Measurements from ENCODE around the gene MPI.
"Not testable (repeated sequence)": the region's sequence is repeated elsewhere in the genome, so short reads cannot be mapped to it uniquely, and the experiment has no call there.

The MPI gene

GRCh38 chr15:74863239-74864056 lies 26.4 kb upstream of the MPI start:
- no peak for DNase-seq

- no peak for DNase-seq
These were observed 25.5 kb upstream of the MPI start for GRCh38 chr15:74864296-74864695.

- DNase-seq: no peak
These were observed 24.5 kb upstream of the MPI start for GRCh38 chr15:74865316-74865715.

GRCh38 chr15:74866090-74866489 lies 23.8 kb upstream of the MPI start:
- DNase-seq: peak in 1 of 3 donors; percentile 35

- no peak for DNase-seq
These were observed 22.3 kb upstream of the MPI start for GRCh38 chr15:74867466-74868038.

- peak; percentile 85 to 91 (median 88) for DNase-seq
These were observed 21.8 kb upstream of the MPI start for GRCh38 chr15:74868059-74868458.

GRCh38 chr15:74869372-74869725 lies 20.5 kb upstream of the MPI start:
- DNase-seq: no peak

- DNase-seq: peak; percentile 90 to 94 (median 90)
These were observed 20.0 kb upstream of the MPI start for GRCh38 chr15:74869726-74870407.

- DNase-seq: peak in 2 of 3 donors; percentile 36 to 48
These were observed 19.2 kb upstream of the MPI start for GRCh38 chr15:74870436-74871215.

- DNase-seq: no peak
These were observed 17.2 kb upstream of the MPI start for GRCh38 chr15:74872702-74873035.

GRCh38 chr15:74873036-74873755 lies 16.6 kb upstream of the MPI start, which contains the start of gene SCAMP2:
Gene SCAMP2, minus strand, starts transcription at chr15:74873365. Its CDS starts 110 bp downstream, at chr15:74873255.
- peak; percentile 95 to 96 (median 96) for DNase-seq

- DNase-seq: peak; percentile 26 to 35 (median 29)
These were observed 16.0 kb upstream of the MPI start for GRCh38 chr15:74873756-74874424.

GRCh38 chr15:74878273-74878672 lies 11.6 kb upstream of the MPI start:
- DNase-seq: no peak

GRCh38 chr15:74882528-74882927 lies 7.3 kb upstream of the MPI start:
- no peak for DNase-seq

- no peak for DNase-seq
These were observed 5.2 kb upstream of the MPI start for GRCh38 chr15:74884428-74885223.

- no peak for DNase-seq
These were observed 4.4 kb upstream of the MPI start for GRCh38 chr15:74885461-74885860.

- not testable (repeated sequence) for DNase-seq
These were observed 2.2 kb upstream of the MPI start for GRCh38 chr15:74887537-74888193.

GRCh38 chr15:74888716-74889115 lies 1.1 kb upstream of the MPI start:
- no peak for DNase-seq

GRCh38 chr15:74889390-74889882 lies 406 bp upstream of the MPI start:
- peak; percentile 59 to 68 (median 60) for DNase-seq

- DNase-seq: no peak
These were observed 771 bp downstream of the MPI start for GRCh38 chr15:74890665-74890960.

All from suppressor macrophage treated with lipopolysaccharide for 1 hour (primary cell).